Kidney (tissue), 14 donors: ENCODE measurements around the gene BZW2. TPM values are rescaled to one million over a fixed set of nuclear protein-coding genes. Genes with fewer than 3 reads are reported as not detected.
A peak's percentile ranks its signal among the peaks of the same experiment; 100 is the strongest.

Experiments
- DNase-seq, 5 donors: peaks; one replicate each; pipeline ENCODE4 v3.0.0-alpha.2; 2013 to 2020
- FAIRE-seq: peaks from 2 replicates; lab custom pipeline; 2012; peaks lifted over from hg19 to GRCh38; lab: Jason Lieb, UNC
- H3K27ac ChIP-seq, 2 donors: one replicate each; pipeline ENCODE4 v1.7.0; 2013; ENCODE audit warnings: low read depth in 2 of 2, low read length in 2 of 2, inconsistent platforms in 1 of 2
- H3K27me3 ChIP-seq: one replicate; pipeline ENCODE4 v1.7.1; 2013; ENCODE audit warnings: low read length, inconsistent platforms; ENCODE audit not compliant: control insufficient read depth, insufficient read depth
- H3K36me3 ChIP-seq, 3 donors: one replicate each; pipeline versions ENCODE4 v1.7.0 to v1.7.1; 2013; ENCODE audit warnings: low read length in 3 of 3, control low read depth in 1 of 3, inconsistent platforms in 1 of 3; ENCODE audit not compliant: insufficient read depth in 3 of 3, control insufficient read depth in 2 of 3
- H3K4me1 ChIP-seq, 3 donors: one replicate each; pipeline versions ENCODE4 v1.7.0 to v1.7.1; 2013; ENCODE audit warnings: low read length in 3 of 3, inconsistent platforms in 1 of 3, low read depth in 1 of 3; ENCODE audit not compliant: control insufficient read depth in 2 of 3, insufficient read depth in 2 of 3
- H3K4me3 ChIP-seq, 3 donors: one replicate each; pipeline versions ENCODE4 v1.7.0 to v1.8.1; 2013; ENCODE audit warnings: low read length in 3 of 3, control low read depth in 1 of 3, inconsistent platforms in 1 of 3
- H3K9ac ChIP-seq, 3 donors: one replicate each; pipeline versions ENCODE4 v1.7.0 to v1.7.1; 2013; ENCODE audit warnings: low read length in 3 of 3, control low read depth in 1 of 3, inconsistent platforms in 1 of 3
- H3K9me3 ChIP-seq, 3 donors: one replicate each; pipeline versions ENCODE4 v1.7.0 to v1.7.1; 2013; ENCODE audit warnings: low read length in 3 of 3, control low read depth in 1 of 3, inconsistent platforms in 1 of 3; ENCODE audit not compliant: control insufficient read depth in 2 of 3, insufficient read depth in 1 of 3
- intact Hi-C: fragments of 100-400 bp; cut with DNase I; formaldehyde crosslinking; loops from one replicate; pipeline ENCODE4 v1.11.1; 2022
- polyA plus RNA-seq: library from polyadenylated mRNA; stranded (reverse); fragments of 350-450 nt; fragmentation: Illumina TruSeq; extraction: RNeasy Lipid Tissue Mini Kit (QIAGEN cat#74804); gene quantifications from one replicate; pipeline ENCODE4 v1.2.3, GENCODE V29; 2014; ENCODE audit warnings: low read depth, low replicate concordance; ENCODE audit not compliant: insufficient read depth
- total RNA-seq: library from RNA; stranded (reverse); fragmentation: NEBNext Ultra II Directional; extraction: Animal tissue kit (Norgen Biotek cat#: 25700); gene quantifications from one replicate; pipeline ENCODE4 v1.2.1, GENCODE V29; 2021
- TF ChIP-seq, protein P1 (sequence below): IDR thresholded peaks from 3 replicates; pipeline ENCODE4 v1.5.1; 2012; ENCODE audit warnings: mild to moderate bottlenecking, moderate library complexity, borderline replicate concordance; ENCODE audit not compliant: insufficient read depth; ENCODE audit errors: extremely low read depth
- donor health status: control.
- donor health status: control.
- donor health status: control.
- donor health status: control.
- donor health status: control.
- donor health status: DM: yes; HTN: yes; CAD: no.
- donor health status: Normal renal cell carcinoma (clear cell type).

BZW2 gene
- total and polyA plus RNA-seq, 2 donors from 2014 or later: 24.8 to 49.1 TPM

DNA sequence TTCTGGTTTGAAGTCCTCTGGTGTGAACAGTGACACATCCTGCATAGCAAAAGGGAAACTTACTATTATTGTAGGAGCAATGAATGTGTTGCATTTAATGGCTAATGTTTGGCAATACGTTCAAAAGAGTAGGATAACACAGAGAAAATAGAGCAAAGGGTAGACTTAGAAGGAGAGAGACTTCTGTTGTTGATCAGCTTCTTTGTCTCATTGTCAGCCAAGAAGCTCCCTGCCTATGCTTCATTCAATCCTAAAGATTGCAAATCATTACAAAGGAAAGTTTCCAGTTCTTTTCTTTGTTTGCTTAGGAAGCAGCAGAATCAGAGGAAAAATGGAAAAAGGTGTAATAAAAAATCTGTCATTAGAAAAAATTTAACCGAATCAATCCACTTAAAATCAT lies 99.7 kb downstream of the BZW2 start:
- H3K4me1 ChIP-seq: no peaks in the 10 kb centered on the region
- H3K4me3 ChIP-seq: no peak overlapping the region
- H3K36me3 ChIP-seq: no peaks in the 10 kb centered on the region
- no peaks in the 10 kb centered on the region for H3K27me3 ChIP-seq
- TF ChIP-seq, protein P1, sequence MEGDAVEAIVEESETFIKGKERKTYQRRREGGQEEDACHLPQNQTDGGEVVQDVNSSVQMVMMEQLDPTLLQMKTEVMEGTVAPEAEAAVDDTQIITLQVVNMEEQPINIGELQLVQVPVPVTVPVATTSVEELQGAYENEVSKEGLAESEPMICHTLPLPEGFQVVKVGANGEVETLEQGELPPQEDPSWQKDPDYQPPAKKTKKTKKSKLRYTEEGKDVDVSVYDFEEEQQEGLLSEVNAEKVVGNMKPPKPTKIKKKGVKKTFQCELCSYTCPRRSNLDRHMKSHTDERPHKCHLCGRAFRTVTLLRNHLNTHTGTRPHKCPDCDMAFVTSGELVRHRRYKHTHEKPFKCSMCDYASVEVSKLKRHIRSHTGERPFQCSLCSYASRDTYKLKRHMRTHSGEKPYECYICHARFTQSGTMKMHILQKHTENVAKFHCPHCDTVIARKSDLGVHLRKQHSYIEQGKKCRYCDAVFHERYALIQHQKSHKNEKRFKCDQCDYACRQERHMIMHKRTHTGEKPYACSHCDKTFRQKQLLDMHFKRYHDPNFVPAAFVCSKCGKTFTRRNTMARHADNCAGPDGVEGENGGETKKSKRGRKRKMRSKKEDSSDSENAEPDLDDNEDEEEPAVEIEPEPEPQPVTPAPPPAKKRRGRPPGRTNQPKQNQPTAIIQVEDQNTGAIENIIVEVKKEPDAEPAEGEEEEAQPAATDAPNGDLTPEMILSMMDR: no peak
- H3K9ac ChIP-seq: no peak overlapping the region
- FAIRE-seq (no peak), DNase-seq (no peak)
- H3K9me3 ChIP-seq: no peaks in the 10 kb centered on the region
- no peak overlapping the region for H3K27ac ChIP-seq
- intact Hi-C loops: no loop called here

DNA sequence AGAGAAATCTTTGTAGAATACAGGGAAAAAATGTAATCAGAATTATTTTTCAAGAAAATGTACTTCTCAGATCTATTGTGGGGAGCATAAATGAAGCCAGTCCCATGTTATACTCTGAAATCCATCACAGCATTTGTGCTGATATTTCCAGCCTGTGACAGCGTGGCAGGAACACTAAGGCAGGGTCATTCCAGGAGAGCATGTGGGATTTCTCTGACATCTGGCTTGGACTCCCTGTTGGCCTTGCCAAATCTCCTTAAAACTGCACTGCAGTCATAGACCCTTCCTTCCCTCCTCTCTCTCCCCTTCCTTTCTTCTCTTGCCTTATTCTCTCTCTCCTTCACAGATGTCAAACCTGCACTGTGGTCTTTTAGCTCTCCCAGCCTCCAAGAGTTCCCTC lies 101.1 kb downstream of the BZW2 start:
- FAIRE-seq (no peak), DNase-seq (peak in 1 of 5 donors; percentile 60)
- no peaks in the 10 kb centered on the region for H3K36me3 ChIP-seq
- TF ChIP-seq, protein P1: no peak
- no peak overlapping the region for H3K9ac ChIP-seq
- H3K27ac ChIP-seq: no peak overlapping the region
- no peaks in the 10 kb centered on the region for H3K4me1 ChIP-seq
- H3K4me3 ChIP-seq: no peak overlapping the region
- H3K27me3 ChIP-seq: no peaks in the 10 kb centered on the region
- intact Hi-C loops: no loop called here
- no peaks in the 10 kb centered on the region for H3K9me3 ChIP-seq

DNA sequence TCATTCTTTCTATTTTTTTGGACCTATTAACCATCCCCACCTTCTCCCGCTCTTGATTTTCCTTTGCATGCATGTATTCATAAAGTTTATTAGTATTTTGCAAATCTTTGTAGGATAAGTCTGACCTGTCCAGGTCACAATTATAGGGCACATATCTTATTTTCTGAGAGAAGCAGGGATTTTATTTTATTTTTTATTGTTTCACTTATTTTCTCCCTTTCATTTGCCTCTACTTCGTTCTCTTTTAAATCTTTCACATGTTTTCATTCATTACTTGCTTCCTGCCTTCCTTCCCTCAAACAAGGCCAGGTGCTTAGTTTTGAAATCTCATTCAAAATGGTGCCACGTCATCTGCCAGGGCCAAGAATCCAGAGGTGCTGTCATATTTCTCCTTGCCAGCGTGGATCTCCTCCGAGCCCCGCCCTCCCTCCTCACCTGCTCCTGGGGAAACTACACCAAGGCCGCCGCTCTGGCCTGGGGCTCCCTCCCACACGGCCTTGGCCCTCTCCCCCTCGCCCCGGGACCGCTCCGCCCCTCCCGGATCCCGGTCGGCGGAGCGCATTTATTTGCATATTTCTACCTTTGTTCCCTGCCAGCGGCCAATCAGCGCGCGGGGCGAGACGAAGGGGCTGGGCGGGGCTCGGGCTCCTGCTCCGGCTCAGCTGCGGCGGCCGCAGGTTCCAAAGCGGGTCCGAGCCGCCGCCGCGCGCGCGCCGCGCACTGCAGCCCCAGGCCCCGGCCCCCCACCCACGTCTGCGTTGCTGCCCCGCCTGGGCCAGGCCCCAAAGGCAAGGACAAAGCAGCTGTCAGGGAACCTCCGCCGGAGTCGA lies 107.3 kb downstream of the BZW2 start, which contains the start of gene TSPAN13:
Gene TSPAN13 (plus strand): TSS at position 654 of the 830 bp plus-strand sequence. CDS start 213 bp downstream, outside the sequence.
- intact Hi-C loops: no loop called here
- FAIRE-seq: no peak
- peak; percentile 93 to 95 (median 94) for DNase-seq
- no peaks in the 10 kb centered on the region for H3K36me3 ChIP-seq
- peak within 1 kb of the TSS; percentile 22 to 65 for H3K27ac ChIP-seq
- H3K9me3 ChIP-seq: no peaks in the 10 kb centered on the region
- peaks cover 0 to 5% (median 0%) of the 10 kb centered on the region in 3 donors for H3K4me1 ChIP-seq
- TF ChIP-seq, protein P1: no peak
- peak within 1 kb of the TSS; percentile 28 to 55 (median 43) for H3K9ac ChIP-seq
- peak within 1 kb of the TSS; percentile 67 to 80 (median 75) for H3K4me3 ChIP-seq
- H3K27me3 ChIP-seq: no peaks in the 10 kb centered on the region
